ENCODE data around the gene TEX48.

Gene TEX48

DNA sequence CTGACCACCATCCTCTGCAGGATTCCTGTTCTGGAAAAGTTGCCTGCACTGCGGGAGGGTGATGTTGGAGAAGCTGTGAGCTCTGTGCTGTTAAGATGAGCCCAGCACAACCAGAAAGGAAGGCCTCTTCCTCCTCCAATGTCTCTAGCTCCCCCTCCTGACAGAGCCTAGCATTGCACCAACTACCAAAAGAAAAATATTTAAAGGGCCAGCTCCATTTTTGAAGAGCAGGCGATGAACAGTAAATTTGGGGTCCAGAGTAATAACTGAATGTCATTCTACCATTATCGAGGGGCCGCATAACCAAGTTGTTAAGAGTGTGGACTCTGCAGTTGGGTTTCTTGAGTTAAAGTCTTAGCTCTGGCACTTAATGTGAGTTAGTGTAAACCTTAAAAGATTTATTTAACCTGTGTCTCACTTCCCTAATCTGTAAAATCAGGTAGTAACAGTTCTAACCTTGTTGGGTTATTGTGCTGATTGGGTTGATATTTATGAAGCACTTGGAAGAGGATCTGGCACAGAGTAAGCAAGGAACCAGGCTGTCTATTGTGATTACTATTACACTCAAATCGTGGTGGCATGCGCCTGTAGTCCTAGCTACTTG is 28.3 kb downstream of the TEX48 start:
- H3K9me3 ChIP-seq (ENCODE audit: severe bottlenecking) = no peaks in the 10 kb centered on the region
- DNase-seq = peak; percentile 86
- H3K36me3 ChIP-seq = no peaks in the 10 kb centered on the region
- TF ChIP-seq, protein P1, sequence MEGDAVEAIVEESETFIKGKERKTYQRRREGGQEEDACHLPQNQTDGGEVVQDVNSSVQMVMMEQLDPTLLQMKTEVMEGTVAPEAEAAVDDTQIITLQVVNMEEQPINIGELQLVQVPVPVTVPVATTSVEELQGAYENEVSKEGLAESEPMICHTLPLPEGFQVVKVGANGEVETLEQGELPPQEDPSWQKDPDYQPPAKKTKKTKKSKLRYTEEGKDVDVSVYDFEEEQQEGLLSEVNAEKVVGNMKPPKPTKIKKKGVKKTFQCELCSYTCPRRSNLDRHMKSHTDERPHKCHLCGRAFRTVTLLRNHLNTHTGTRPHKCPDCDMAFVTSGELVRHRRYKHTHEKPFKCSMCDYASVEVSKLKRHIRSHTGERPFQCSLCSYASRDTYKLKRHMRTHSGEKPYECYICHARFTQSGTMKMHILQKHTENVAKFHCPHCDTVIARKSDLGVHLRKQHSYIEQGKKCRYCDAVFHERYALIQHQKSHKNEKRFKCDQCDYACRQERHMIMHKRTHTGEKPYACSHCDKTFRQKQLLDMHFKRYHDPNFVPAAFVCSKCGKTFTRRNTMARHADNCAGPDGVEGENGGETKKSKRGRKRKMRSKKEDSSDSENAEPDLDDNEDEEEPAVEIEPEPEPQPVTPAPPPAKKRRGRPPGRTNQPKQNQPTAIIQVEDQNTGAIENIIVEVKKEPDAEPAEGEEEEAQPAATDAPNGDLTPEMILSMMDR (IDR thresholded peaks at IDR 0.05; ENCODE audit: low read depth, low read length) = peak; percentile 93
- 0 out of 2 replicates have a peak overlapping the region, but pooled peaks have one; percentile 16 for H3K27ac ChIP-seq
- no peaks in the 10 kb centered on the region for H3K27me3 ChIP-seq (ENCODE audit: insufficient read depth, low read depth, severe bottlenecking)
- no peak overlapping the region for H3K4me3 ChIP-seq (ENCODE audit: low read depth, low read length)

DNA sequence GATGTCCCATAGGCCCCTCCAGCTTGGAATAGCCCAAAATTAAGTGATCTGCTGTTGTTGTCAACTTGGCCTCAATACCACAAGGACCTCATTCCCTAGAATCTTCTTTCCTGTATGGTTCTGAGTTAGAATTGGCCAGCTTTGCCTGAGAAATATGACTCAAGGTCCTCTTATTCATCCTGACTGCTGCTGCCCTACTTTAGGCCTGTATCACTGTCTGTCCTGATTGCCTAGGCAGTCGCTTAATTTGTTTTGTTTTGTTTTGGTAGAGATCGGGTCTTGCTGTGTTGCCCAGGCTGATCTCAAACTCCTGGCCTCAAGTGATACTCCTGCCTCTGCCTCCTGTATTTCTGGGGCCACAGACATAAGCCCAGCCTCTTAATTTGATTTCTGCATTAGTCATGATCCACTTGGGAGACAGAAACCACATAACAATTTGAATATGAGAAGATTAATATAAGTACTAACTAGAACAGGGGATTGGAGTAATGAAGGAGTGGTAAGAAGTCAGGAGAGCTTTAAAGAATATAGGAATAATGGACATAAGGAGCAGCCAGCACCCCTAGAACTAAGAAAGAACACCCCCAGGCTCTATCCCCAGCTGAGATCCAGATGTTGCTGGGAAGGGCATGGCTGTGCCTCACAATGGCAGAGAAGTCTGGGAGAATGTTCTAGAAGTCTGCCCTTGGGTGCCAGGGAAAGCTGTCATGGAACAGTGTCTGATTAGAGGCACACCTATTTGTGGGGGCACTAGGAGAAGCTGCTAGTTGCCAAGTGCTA is 29.0 kb downstream of the TEX48 start:
- Histone ChIP-seq H3K27me3 (ENCODE audit: insufficient read depth, low read depth, severe bottlenecking) (no peaks in the 10 kb centered on the region), H3K4me3 (ENCODE audit: low read depth, low read length) (no peak overlapping the region), H3K36me3 (no peaks in the 10 kb centered on the region), H3K9me3 (ENCODE audit: severe bottlenecking) (no peaks in the 10 kb centered on the region), H3K27ac (no peak overlapping the region)
- TF ChIP-seq, protein P1 (IDR thresholded peaks at IDR 0.05; ENCODE audit: low read depth, low read length) = no peak
- no peak for DNase-seq

DNA sequence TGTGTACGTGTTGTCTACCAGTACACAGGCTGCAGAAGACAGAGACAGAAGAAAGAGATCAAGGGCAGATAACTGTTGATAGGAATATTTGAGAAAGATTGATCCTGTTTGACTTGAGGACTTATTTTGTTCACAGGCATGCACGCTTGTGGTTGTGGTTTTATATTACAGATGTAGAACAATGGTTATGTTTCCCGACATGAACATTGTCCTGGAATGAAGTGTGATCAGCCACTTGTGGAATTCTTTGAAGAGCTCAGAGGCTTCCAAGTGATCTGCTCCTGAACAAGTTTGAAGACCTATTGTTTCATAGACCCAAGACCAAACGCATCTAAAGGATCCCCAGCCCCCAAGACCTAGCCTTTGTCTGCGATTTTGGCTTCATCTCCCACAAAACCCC is 38.1 kb downstream of the TEX48 start:
- Histone ChIP-seq H3K9me3 (ENCODE audit: severe bottlenecking) (no peaks in the 10 kb centered on the region), H3K36me3 (peaks cover 53% of the 10 kb centered on the region), H3K27me3 (ENCODE audit: insufficient read depth, low read depth, severe bottlenecking) (no peaks in the 10 kb centered on the region), H3K4me3 (ENCODE audit: low read depth, low read length) (no peak overlapping the region), H3K27ac (no peak overlapping the region)
- no peak for DNase-seq
- TF ChIP-seq, protein P1 (IDR thresholded peaks at IDR 0.05; ENCODE audit: low read depth, low read length) = no peak

DNA sequence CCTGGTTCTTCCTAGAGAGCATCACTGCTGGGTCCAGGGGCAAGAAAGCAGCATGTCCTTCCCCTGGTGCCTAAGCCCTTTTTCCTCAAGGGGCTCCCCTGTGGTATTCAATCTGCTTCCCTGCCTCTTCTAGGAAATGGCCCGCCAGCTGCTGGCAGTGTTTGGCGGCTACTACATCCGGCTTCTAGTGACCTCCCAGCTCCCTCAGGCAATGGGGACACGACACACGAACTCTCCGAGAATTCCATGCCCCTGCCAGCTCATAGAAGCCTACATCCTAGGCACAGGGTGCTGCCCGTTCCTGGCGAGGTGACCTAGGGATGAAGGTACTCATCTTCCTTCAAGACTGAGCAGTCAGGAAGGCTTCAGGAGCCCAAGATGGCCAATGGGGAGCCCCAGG is 39.0 kb downstream of the TEX48 start:
- H3K36me3 ChIP-seq = peaks cover 62% of the 10 kb centered on the region
- no peak overlapping the region for H3K27ac ChIP-seq

DNA sequence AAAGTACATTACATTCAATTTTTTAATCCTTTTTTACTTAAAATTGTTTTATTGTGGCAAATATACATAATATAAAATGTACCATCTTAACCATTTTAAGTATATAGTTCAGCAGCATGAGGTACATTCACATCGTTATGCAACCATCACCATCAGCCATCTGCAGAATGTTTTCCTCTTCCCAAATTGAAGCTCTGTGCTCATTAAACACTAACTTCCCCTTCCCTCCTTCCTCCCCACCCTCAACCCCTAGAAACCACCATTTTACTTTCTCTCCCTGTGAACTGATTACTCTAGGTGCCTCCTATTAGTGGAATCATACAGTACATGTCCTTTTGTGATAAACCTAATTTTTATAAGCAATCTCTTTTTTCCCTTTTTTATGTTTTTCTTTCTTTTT is 40.0 kb downstream of the TEX48 start:
- H3K4me3 ChIP-seq (ENCODE audit: low read depth, low read length) = no peak overlapping the region
- peaks cover 64% of the 10 kb centered on the region for H3K36me3 ChIP-seq
- no peaks in the 10 kb centered on the region for H3K27me3 ChIP-seq (ENCODE audit: insufficient read depth, low read depth, severe bottlenecking)
- no peaks in the 10 kb centered on the region for H3K9me3 ChIP-seq (ENCODE audit: severe bottlenecking)
- no peak for DNase-seq
- H3K27ac ChIP-seq = no peak overlapping the region
- TF ChIP-seq, protein P1 (IDR thresholded peaks at IDR 0.05; ENCODE audit: low read depth, low read length) = no peak

More for the DNA sequence above, 39.0 kb downstream of the TEX48 start:
- H3K9me3 ChIP-seq (ENCODE audit: severe bottlenecking) = no peaks in the 10 kb centered on the region
- no peak for DNase-seq
- TF ChIP-seq, protein P1 (IDR thresholded peaks at IDR 0.05; ENCODE audit: low read depth, low read length) = no peak
- H3K4me3 ChIP-seq (ENCODE audit: low read depth, low read length) = no peak overlapping the region
- no peaks in the 10 kb centered on the region for H3K27me3 ChIP-seq (ENCODE audit: insufficient read depth, low read depth, severe bottlenecking)

Measured in WERI-Rb-1 (cell line).